Smooth muscle cell of the coronary artery (primary cell): ENCODE measurements around the gene RNF113A. TPM values are rescaled to one million over a fixed set of nuclear protein-coding genes. Genes with fewer than 3 reads are reported as not detected.

Source experiments
- total RNA-seq: library from RNA; depleted of rRNA; stranded (reverse); fragments of >200 nt; gene quantifications from 2 replicates; pipeline ENCODE4 v1.2.3, GENCODE V29; 2014; ENCODE audit warnings: low replicate concordance

RNF113A gene
- 18.6 and 19.0 TPM in 2 replicates for total RNA-seq

GRCh38 chrX:119871599-119872395 lies at the start of gene RNF113A, which contains the start of gene NDUFA1:
TSS of gene RNF113A (minus strand) at chrX:119871733. CDS start at chrX:119871613, 120 bp downstream.
TSS of gene NDUFA1 (plus strand) at chrX:119871832. CDS start at chrX:119871912, 80 bp downstream.

GRCh38 chrX:119895843-119896326 lies 24.4 kb upstream of the RNF113A start, which contains the start of gene AKAP14:
TSS of gene AKAP14 (plus strand) at chrX:119895893. CDS start at chrX:119903224, 7,331 bp downstream.

GRCh38 chrX:119852382-119853353 lies 18.9 kb downstream of the RNF113A start, which contains the start of gene UPF3B:
TSS of gene UPF3B (minus strand) at chrX:119852963. CDS start at chrX:119852928, 35 bp downstream.

Other genes with a start within 250 kb of the RNF113A start
- 9.6 and 35.5 TPM in 2 replicates for gene SEPTIN6, start 178.6 kb downstream of the RNF113A start, total RNA-seq
- gene SOWAHD, start 113.1 kb downstream of the RNF113A start, total RNA-seq, result 0.23 and 1.1 TPM in 2 replicates
- 2,273 and 2,296 TPM in 2 replicates for gene RPL39, start 80.1 kb downstream of the RNF113A start, total RNA-seq
- gene UPF3B, start 18.8 kb downstream of the RNF113A start, total RNA-seq, result 1.6 and 2.0 TPM in 2 replicates
- 138 and 171 TPM in 2 replicates for gene NDUFA1, start 99 bp upstream of the RNF113A start, total RNA-seq
- gene AKAP14, start 24.2 kb upstream of the RNF113A start, total RNA-seq, result not detected in 2 replicates
- 1.5 and 3.8 TPM in 2 replicates for gene NKAP, start 72.0 kb upstream of the RNF113A start, total RNA-seq
- gene RHOXF2B, start 206.0 kb upstream of the RNF113A start, total RNA-seq, result under 0.01 TPM in 1 of 2 replicates, not detected in the other
- gene RHOXF1, start 244.2 kb upstream of the RNF113A start, total RNA-seq, result not detected in 2 replicates